ENCODE data around the gene ZNF574. TPM values are rescaled to one million over a fixed set of nuclear protein-coding genes. Genes with fewer than 3 reads are reported as not detected.

The ZNF574 gene, protein sequence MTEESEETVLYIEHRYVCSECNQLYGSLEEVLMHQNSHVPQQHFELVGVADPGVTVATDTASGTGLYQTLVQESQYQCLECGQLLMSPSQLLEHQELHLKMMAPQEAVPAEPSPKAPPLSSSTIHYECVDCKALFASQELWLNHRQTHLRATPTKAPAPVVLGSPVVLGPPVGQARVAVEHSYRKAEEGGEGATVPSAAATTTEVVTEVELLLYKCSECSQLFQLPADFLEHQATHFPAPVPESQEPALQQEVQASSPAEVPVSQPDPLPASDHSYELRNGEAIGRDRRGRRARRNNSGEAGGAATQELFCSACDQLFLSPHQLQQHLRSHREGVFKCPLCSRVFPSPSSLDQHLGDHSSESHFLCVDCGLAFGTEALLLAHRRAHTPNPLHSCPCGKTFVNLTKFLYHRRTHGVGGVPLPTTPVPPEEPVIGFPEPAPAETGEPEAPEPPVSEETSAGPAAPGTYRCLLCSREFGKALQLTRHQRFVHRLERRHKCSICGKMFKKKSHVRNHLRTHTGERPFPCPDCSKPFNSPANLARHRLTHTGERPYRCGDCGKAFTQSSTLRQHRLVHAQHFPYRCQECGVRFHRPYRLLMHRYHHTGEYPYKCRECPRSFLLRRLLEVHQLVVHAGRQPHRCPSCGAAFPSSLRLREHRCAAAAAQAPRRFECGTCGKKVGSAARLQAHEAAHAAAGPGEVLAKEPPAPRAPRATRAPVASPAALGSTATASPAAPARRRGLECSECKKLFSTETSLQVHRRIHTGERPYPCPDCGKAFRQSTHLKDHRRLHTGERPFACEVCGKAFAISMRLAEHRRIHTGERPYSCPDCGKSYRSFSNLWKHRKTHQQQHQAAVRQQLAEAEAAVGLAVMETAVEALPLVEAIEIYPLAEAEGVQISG
- 15.2 and 15.5 TPM in 2 replicates for total RNA-seq
- long read RNA-seq, transcript ZNF574-202 (2 exons, 2,940 nt): major isoform, 5 of 5 reads
- long read RNA-seq, partial matches to known transcripts: 0 of 5 reads
- long read RNA-seq, other reads (novel, unspliced or antisense): 0 of 5 reads

GRCh38 chr19:42075616-42076379 is at the start of gene ZNF574:
Gene ZNF574, plus strand, starts transcription at chr19:42076166. Its CDS starts 2,441 bp downstream, at chr19:42078607.
- peak within 1 kb of the TSS; percentile 100 for H3K27ac Mint-ChIP-seq (ENCODE audit: unreplicated experiment)
- TF ChIP-seq CTCF (IDR thresholded peaks at IDR 0.05): no peak
- peaks cover 33% of the 10 kb centered on the region for H3K4me1 Mint-ChIP-seq (ENCODE audit: unreplicated experiment)
- H3K36me3 Mint-ChIP-seq (ENCODE audit: unreplicated experiment): peaks cover 6% of the 10 kb centered on the region
- H3K4me3 Mint-ChIP-seq (ENCODE audit: unreplicated experiment): peak within 1 kb of the TSS; percentile 98
- H3K27me3 Mint-ChIP-seq (ENCODE audit: unreplicated experiment): no peaks in the 10 kb centered on the region
- DNase-seq (ENCODE audit: extremely low spot score, unreplicated experiment): peak; percentile 99
- H3K9me3 Mint-ChIP-seq (ENCODE audit: unreplicated experiment): no peaks in the 10 kb centered on the region

DNA sequence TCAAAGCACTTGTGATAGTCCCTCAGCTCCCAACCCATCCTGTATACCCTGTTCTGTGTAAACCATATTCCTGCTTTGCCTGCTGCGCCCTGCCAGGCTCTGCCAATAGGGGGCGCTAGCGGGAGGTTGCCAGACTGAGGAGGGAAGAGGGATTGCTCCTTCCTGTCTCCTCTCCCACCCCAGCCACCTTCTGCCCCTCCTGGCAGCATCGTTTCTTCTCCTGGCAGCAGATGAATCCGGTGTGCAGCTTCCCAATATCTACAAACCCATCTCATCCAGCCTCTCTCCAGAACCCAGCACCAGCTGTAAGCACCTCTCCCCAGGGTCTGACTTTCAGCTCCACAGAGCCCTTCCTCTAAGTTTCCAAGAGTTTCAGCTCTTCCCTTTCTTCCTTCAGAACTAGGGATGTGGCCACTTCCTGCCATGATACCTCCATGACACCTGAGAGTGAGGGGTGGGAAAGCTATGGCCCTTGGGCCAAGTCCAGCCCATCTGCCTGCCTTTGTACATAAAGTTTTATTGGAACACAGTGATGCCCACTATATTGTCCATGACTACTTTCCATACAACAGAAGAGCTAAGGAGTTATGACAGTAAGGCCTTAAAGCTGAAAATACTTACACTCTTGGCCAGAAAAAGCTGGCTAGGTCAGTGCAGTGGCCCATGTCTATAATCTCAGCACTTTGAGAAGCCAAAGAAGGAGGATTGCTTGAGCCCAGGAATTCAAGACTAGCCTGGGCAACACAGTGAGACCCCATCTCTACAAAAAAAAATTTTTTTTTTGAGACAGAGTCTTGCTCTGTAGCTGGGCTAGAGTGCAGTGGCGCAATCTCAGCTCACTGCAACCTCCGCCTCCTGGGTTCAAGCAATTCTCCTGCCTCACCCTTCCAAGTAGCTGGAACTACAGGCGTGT is 47.4 kb upstream of the ZNF574 start:
- Mint-ChIP-seq H3K9me3 (ENCODE audit: unreplicated experiment) (no peaks in the 10 kb centered on the region), H3K4me3 (ENCODE audit: unreplicated experiment) (no peak overlapping the region), H3K36me3 (ENCODE audit: unreplicated experiment) (no peaks in the 10 kb centered on the region), H3K4me1 (ENCODE audit: unreplicated experiment) (peaks cover 4% of the 10 kb centered on the region), H3K27ac (ENCODE audit: unreplicated experiment) (no peak overlapping the region), H3K27me3 (ENCODE audit: unreplicated experiment) (peaks cover 25% of the 10 kb centered on the region)
- DNase-seq (ENCODE audit: extremely low spot score, unreplicated experiment): no peak
- peak; percentile 46 for TF ChIP-seq CTCF (IDR thresholded peaks at IDR 0.05)

DNA sequence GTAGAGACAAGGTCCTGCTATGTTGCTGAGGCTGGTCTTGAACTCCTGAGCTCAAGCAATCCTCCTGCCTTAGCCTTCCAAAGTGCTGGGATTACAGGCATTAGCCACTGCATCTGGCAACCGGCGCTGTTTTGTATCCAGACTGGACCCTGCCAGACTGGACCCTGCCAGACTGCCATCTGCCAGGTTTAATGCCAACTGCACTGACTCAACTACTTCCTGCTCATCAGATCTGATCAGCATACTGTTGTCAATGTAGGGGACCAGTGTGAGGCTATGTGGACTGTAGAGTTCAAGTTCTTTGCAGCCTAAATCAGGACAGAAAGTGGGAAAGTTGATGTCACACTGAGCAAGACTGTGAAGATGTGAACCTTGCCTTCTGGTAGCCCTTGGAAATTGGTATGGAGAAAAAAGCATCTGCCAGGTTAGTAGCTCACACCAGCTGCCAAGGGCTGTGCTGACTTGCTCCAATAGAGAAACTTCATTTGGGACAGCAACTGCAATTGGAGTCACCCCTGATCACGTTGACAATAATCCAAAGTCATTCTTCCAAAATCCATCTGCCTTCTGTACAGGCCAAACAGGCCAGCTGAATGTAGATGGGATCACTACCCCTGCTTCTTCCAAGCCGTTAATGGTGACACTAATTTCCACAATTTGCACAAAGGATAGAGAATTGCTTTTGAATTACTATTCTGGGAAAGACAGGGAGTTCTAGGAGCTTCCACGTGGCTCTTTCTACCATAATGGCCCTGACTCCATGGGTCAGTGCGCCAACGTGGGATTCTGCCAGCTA is 45.1 kb upstream of the ZNF574 start:
- H3K27ac Mint-ChIP-seq (ENCODE audit: unreplicated experiment): no peak overlapping the region
- H3K36me3 Mint-ChIP-seq (ENCODE audit: unreplicated experiment): no peaks in the 10 kb centered on the region
- peaks cover 7% of the 10 kb centered on the region for H3K4me1 Mint-ChIP-seq (ENCODE audit: unreplicated experiment)
- no peak overlapping the region for H3K4me3 Mint-ChIP-seq (ENCODE audit: unreplicated experiment)
- no peak for DNase-seq (ENCODE audit: extremely low spot score, unreplicated experiment)
- no peak for TF ChIP-seq CTCF (IDR thresholded peaks at IDR 0.05)
- H3K9me3 Mint-ChIP-seq (ENCODE audit: unreplicated experiment): no peaks in the 10 kb centered on the region
- H3K27me3 Mint-ChIP-seq (ENCODE audit: unreplicated experiment): peaks cover 22% of the 10 kb centered on the region

DNA sequence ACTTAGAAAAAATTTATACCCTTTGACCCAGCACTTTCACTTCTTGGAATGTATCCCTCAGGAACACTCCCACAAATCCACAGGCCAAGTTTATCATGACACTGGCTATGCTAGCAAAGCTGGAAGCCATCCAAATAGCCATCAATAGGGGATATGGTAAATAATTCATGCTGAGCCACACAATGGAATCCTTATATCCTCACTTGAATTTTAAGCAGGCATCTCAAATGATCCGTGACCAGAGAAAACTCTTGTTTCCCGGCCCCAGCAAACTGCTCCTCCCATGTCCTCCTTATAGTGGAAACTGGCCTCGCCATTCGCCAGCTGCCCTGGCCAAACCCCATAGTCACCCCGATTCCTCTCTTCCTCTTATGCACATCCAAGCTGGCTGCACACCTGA is 43.5 kb upstream of the ZNF574 start:
- H3K27ac Mint-ChIP-seq (ENCODE audit: unreplicated experiment): no peak overlapping the region
- H3K9me3 Mint-ChIP-seq (ENCODE audit: unreplicated experiment): no peaks in the 10 kb centered on the region
- H3K36me3 Mint-ChIP-seq (ENCODE audit: unreplicated experiment): no peaks in the 10 kb centered on the region
- peaks cover 16% of the 10 kb centered on the region for H3K27me3 Mint-ChIP-seq (ENCODE audit: unreplicated experiment)
- DNase-seq (ENCODE audit: extremely low spot score, unreplicated experiment): no peak
- H3K4me3 Mint-ChIP-seq (ENCODE audit: unreplicated experiment): no peak overlapping the region
- no peak for TF ChIP-seq CTCF (IDR thresholded peaks at IDR 0.05)
- peaks cover 7% of the 10 kb centered on the region for H3K4me1 Mint-ChIP-seq (ENCODE audit: unreplicated experiment)
